Liver (tissue), 9 donors: ENCODE data around the gene HSP90B1. TPM values are rescaled to one million over a fixed set of nuclear protein-coding genes. Genes with fewer than 3 reads are reported as not detected.

Experiments
- DNase-seq: peaks from one replicate; pipeline ENCODE4 v3.0.0-alpha.2; 2017; ENCODE audit warnings: low spot score
- H3K27ac ChIP-seq, 2 donors: one replicate each; pipeline ENCODE4 v1.7.0; 2013; ENCODE audit warnings: inconsistent platforms in 2 of 2, low read length in 2 of 2, control low read depth in 1 of 2, low read depth in 1 of 2, mild to moderate bottlenecking in 1 of 2
- H3K27me3 ChIP-seq, 4 donors: one replicate each; pipeline versions ENCODE4 v1.6.1 to v1.7.0; 2013; ENCODE audit warnings: low read length in 3 of 4, inconsistent platforms in 1 of 4, mild to moderate bottlenecking in 1 of 4, moderate library complexity in 1 of 4; ENCODE audit not compliant: control insufficient read depth in 4 of 4, insufficient read depth in 4 of 4
- H3K36me3 ChIP-seq, 4 donors: one replicate each; pipeline versions ENCODE4 v1.6.1 to v1.7.0; 2013; ENCODE audit warnings: low read length in 3 of 4, mild to moderate bottlenecking in 3 of 4, low read depth in 1 of 4, moderate library complexity in 1 of 4; ENCODE audit not compliant: control insufficient read depth in 4 of 4, insufficient read depth in 3 of 4
- H3K4me1 ChIP-seq, 4 donors: one replicate each; pipeline versions ENCODE4 v1.6.1 to v1.7.0; 2013; ENCODE audit warnings: low read length in 3 of 4, mild to moderate bottlenecking in 3 of 4, moderate library complexity in 1 of 4; ENCODE audit not compliant: control insufficient read depth in 4 of 4, insufficient read depth in 4 of 4
- H3K4me3 ChIP-seq, 3 donors: one replicate each; pipeline versions ENCODE4 v1.6.1 to v1.7.0; 2013; ENCODE audit warnings: low read length in 3 of 3, control low read depth in 1 of 3, low read depth in 1 of 3, mild to moderate bottlenecking in 1 of 3
- H3K9ac ChIP-seq, 2 donors: one replicate each; pipeline ENCODE4 v1.7.0; 2013; ENCODE audit warnings: low read length in 2 of 2, mild to moderate bottlenecking in 2 of 2, moderate library complexity in 2 of 2, control low read depth in 1 of 2, low read depth in 1 of 2
- H3K9me3 ChIP-seq, 4 donors: one replicate each; pipeline versions ENCODE4 v1.6.1 to v1.7.0; 2013; ENCODE audit warnings: low read length in 3 of 4; ENCODE audit not compliant: control insufficient read depth in 4 of 4
- ATF3 ChIP-seq: IDR thresholded peaks from 2 replicates; pipeline ENCODE4 v1.6.1; 2016; ENCODE audit warnings: antibody characterized with exemption
- CTCF ChIP-seq: fragments of 150-350 bp; IDR thresholded peaks from 2 replicates; pipeline ENCODE4 v1.5.1; 2017; ENCODE audit warnings: improper control_type of control experiment, low read depth, low read length; ENCODE audit not compliant: missing input control
- FOXA1 ChIP-seq: IDR thresholded peaks from 2 replicates; pipeline ENCODE4 v1.6.1; 2016; ENCODE audit warnings: antibody characterized with exemption
- FOXA2 ChIP-seq: IDR thresholded peaks from 2 replicates; pipeline ENCODE4 v1.6.1; 2016; ENCODE audit warnings: antibody characterized with exemption
- GABPA ChIP-seq, 2 donors: IDR thresholded peaks in 1 of 2; conservative IDR thresholded peaks in 1 of 2; 2 replicates each; pipeline ENCODE4 v1.6.1; 2016; ENCODE audit warnings: antibody characterized with exemption in 2 of 2, mild to moderate bottlenecking in 1 of 2, moderate library complexity in 1 of 2
- HNF4A ChIP-seq, 2 donors: conservative IDR thresholded peaks; 2 replicates each; pipeline ENCODE4 v1.6.1; 2016; ENCODE audit warnings: antibody characterized with exemption in 2 of 2, mild to moderate bottlenecking in 2 of 2
- HNF4G ChIP-seq: IDR thresholded peaks from 2 replicates; pipeline ENCODE4 v1.6.1; 2016; ENCODE audit warnings: antibody characterized with exemption
- JUND ChIP-seq, 2 donors: IDR thresholded peaks; 2 replicates each; pipeline ENCODE4 v1.6.1; 2016; ENCODE audit warnings: antibody characterized with exemption in 2 of 2
- MAX ChIP-seq: IDR thresholded peaks from 2 replicates; pipeline ENCODE4 v1.6.1; 2016; ENCODE audit warnings: antibody characterized with exemption
- NR2F2 ChIP-seq: IDR thresholded peaks from 2 replicates; pipeline ENCODE4 v1.6.1; 2016; ENCODE audit warnings: antibody characterized with exemption
- RAD21 ChIP-seq, 2 donors: IDR thresholded peaks; 2 replicates each; pipeline ENCODE4 v1.6.1; 2016; ENCODE audit warnings: antibody characterized with exemption in 2 of 2, mild to moderate bottlenecking in 2 of 2
- REST ChIP-seq: IDR thresholded peaks from 2 replicates; pipeline ENCODE4 v1.6.1; 2016; ENCODE audit warnings: antibody characterized with exemption, mild to moderate bottlenecking
- SP1 ChIP-seq: IDR thresholded peaks from 2 replicates; pipeline ENCODE4 v1.6.1; 2018; ENCODE audit warnings: antibody characterized with exemption, mild to moderate bottlenecking
- TAF1 ChIP-seq: conservative IDR thresholded peaks from 2 replicates; pipeline ENCODE4 v1.6.1; 2016; ENCODE audit warnings: antibody characterized with exemption, mild to moderate bottlenecking
- YY1 ChIP-seq: IDR thresholded peaks from 2 replicates; pipeline ENCODE4 v1.6.1; 2016; ENCODE audit warnings: antibody characterized with exemption, mild to moderate bottlenecking
- ZBTB33 ChIP-seq: IDR thresholded peaks from 2 replicates; pipeline ENCODE4 v1.6.1; 2016; ENCODE audit warnings: antibody characterized with exemption
- WGBS: extraction: QIAGEN DNeasy Blood & Tissue Kit; methylation state at CpG from one replicate; pipeline ENCODE4 v1.1.7; 2013; 5-methylcytosine and 5-hydroxymethylcytosine counted together
- polyA plus RNA-seq, 2 donors: library from polyadenylated mRNA; stranded (reverse) in 1 of 2; unstranded in 1 of 2; fragments of 200-250 nt in 1 of 2; fragments of >200 nt in 1 of 2; fragmentation: Nextera tagmentation in 1 of 2; extraction: Ambion mirVana in 1 of 2; gene quantifications; one replicate each; pipeline versions ENCODE4 v1.2.1 to v1.2.3, GENCODE V29; 2013 to 2015
- total RNA-seq, 2 donors: library from RNA; depleted of rRNA; stranded (reverse); fragments of >200 nt; gene quantifications; one replicate each; pipeline ENCODE4 v1.2.3, GENCODE V29; 2014
- donor health status: healthy.
- donor health status: healthy.
- donor health status: healthy.
- donor health status: healthy.
- donor health status: healthy.

The HSP90B1 gene
- total and polyA plus RNA-seq, 4 donors, result 296 to 854 (median 579) TPM

GRCh38 chr12:103986829-103987228 lies 56.6 kb downstream of the HSP90B1 start:
- no peak for TF ChIP-seq JUND (IDR thresholded peaks at IDR 0.05)
- no peak for TF ChIP-seq YY1
- no peak for TF ChIP-seq NR2F2
- no peak for TF ChIP-seq SP1
- no peak for TF ChIP-seq REST
- TF ChIP-seq MAX, result no peak
- TF ChIP-seq CTCF, result no peak
- no peak for TF ChIP-seq HNF4G
- no peak for TF ChIP-seq FOXA1
- no peak for TF ChIP-seq TAF1
- 74% methylated on average over 2 of the region's 2 CpGs for WGBS
- no peak overlapping the region for H3K27ac ChIP-seq

GRCh38 chr12:103994235-103994634 lies 64.0 kb downstream of the HSP90B1 start:
- Histone ChIP-seq H3K4me1 (no peaks in the 10 kb centered on the region), H3K27me3 (no peaks in the 10 kb centered on the region), H3K9me3 (no peaks in the 10 kb centered on the region), H3K36me3 (peaks cover 0 to 3% (median 2%) of the 10 kb centered on the region in 4 donors), H3K9ac (no peak overlapping the region), H3K4me3 (no peak overlapping the region), H3K27ac (no peak overlapping the region)
- 92% methylated on average over 4 of the region's 4 CpGs for WGBS
- TF ChIP-seq FOXA1 (no peak), HNF4A (conservative IDR thresholded peaks at IDR 0.05) (no peak), FOXA2 (no peak), TAF1 (no peak), RAD21 (IDR thresholded peaks at IDR 0.05) (no peak), GABPA (IDR thresholded peaks at IDR 0.05 in 1 of 2, conservative IDR thresholded peaks at IDR 0.05 in 1 of 2) (no peak), ZBTB33 (no peak), JUND (IDR thresholded peaks at IDR 0.05) (no peak), ATF3 (no peak), SP1 (no peak), YY1 (no peak)
- no peak for DNase-seq

More at GRCh38 chr12:103986829-103987228, 56.6 kb downstream of the HSP90B1 start:
- Histone ChIP-seq H3K27me3 (no peaks in the 10 kb centered on the region), H3K36me3 (peaks cover 9 to 55% (median 47%) of the 10 kb centered on the region in 4 donors), H3K4me3 (no peak overlapping the region), H3K9me3 (no peaks in the 10 kb centered on the region), H3K9ac (no peak overlapping the region), H3K4me1 (no peaks in the 10 kb centered on the region)
- DNase-seq, result no peak
